Stimulated activated effector memory CD8-positive, alpha-beta T cell treated with anti-CD3 and anti-CD28 coated beads, Interleukin-12 subunit alpha, Interleukin-12 subunit beta, amount 100 ng/mL, for 72 hours (primary cell): ENCODE results near the gene ABCA13.

Experiments used
- ATAC-seq: fragments of 150-1000 bp; cut with Tn5 transposase; 2 replicates; pipeline ENCODE4 v1.10.0; 2021
- DNase-seq, 2 donors: peaks; one replicate each; pipeline ENCODE4 v3.0.0; 2021 to 2022; ENCODE audit warnings: low spot score in 2 of 2
- H3K27ac Mint-ChIP-seq: one replicate; pipeline ENCODE4 v1.8.0; 2022; ENCODE audit warnings: mild to moderate bottlenecking, mixed read lengths
- H3K36me3 Mint-ChIP-seq: one replicate; pipeline ENCODE4 v1.8.0; 2022; ENCODE audit warnings: mild to moderate bottlenecking, mixed read lengths
- H3K4me1 Mint-ChIP-seq: one replicate; pipeline ENCODE4 v1.8.0; 2022; ENCODE audit warnings: mixed read lengths
- H3K4me3 Mint-ChIP-seq: one replicate; pipeline ENCODE4 v1.8.0; 2022; ENCODE audit warnings: mild to moderate bottlenecking, mixed read lengths
- H3K9me3 Mint-ChIP-seq: one replicate; pipeline ENCODE4 v1.8.0; 2022; ENCODE audit warnings: mixed read lengths

ABCA13 gene

DNA sequence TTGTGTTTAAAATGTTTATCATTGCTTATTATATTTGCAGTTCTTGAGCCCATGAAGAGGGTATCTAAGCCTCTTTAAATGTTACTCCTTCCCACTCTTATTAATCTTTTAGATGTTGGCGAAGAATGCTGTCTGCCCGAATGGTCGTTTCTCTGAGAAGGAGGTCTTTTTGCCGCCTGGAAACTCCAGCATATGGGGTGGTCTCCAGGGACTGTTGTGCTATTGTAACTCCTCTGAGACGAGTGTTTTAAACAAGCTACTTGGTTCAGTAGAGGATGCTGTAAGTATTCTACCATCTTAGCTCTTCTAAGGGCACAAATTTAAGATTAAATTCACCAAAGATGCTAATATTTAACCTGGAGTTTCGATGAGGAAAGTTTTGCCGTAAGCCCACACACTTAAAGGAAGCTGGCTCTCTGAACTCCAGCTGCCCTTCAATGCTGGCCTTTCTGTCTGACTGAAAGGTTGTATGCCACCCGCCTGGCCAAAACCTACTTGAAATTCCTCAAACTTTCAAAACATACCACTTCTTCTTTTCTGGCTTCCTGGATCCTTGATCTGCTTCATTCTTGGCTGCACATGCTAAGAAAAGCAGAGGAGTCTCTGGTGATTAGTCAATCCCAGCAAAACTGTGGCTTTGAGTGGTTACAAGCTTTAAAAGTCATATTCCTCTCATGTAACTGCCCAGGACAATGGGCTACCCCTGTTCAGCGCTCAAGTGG lies 74.7 kb downstream of the ABCA13 start:
- H3K4me1 Mint-ChIP-seq, result no peaks in the 10 kb centered on the region
- no peaks in the 10 kb centered on the region for H3K36me3 Mint-ChIP-seq
- ATAC-seq (no peak), DNase-seq (no peak)
- no peak overlapping the region for H3K27ac Mint-ChIP-seq
- no peak overlapping the region for H3K4me3 Mint-ChIP-seq
- H3K9me3 Mint-ChIP-seq, result no peaks in the 10 kb centered on the region

GRCh38 chr7:48249166-48249565 lies 77.9 kb downstream of the ABCA13 start:
- DNase-seq (no peak), ATAC-seq (no peak)
- H3K27ac Mint-ChIP-seq, result no peak overlapping the region
- H3K36me3 Mint-ChIP-seq, result no peaks in the 10 kb centered on the region
- H3K9me3 Mint-ChIP-seq, result no peaks in the 10 kb centered on the region
- peaks cover 6% of the 10 kb centered on the region for H3K4me1 Mint-ChIP-seq
- no peak overlapping the region for H3K4me3 Mint-ChIP-seq

- ATAC-seq, result no peak
- DNase-seq, result no peak
- Mint-ChIP-seq H3K27ac (no peak overlapping the region), H3K9me3 (no peaks in the 10 kb centered on the region), H3K4me1 (peaks cover 6% of the 10 kb centered on the region), H3K36me3 (no peaks in the 10 kb centered on the region), H3K4me3 (no peak overlapping the region)
Measured at GRCh38 chr7:48250441-48250951, 79.2 kb downstream of the ABCA13 start.

- peak; percentile 82 for ATAC-seq
- Mint-ChIP-seq H3K9me3 (no peaks in the 10 kb centered on the region), H3K36me3 (no peaks in the 10 kb centered on the region), H3K27ac (no peak overlapping the region), H3K4me3 (no peak overlapping the region), H3K4me1 (peaks cover 6% of the 10 kb centered on the region)
- no peak for DNase-seq
Measured at GRCh38 chr7:48251766-48252165, 80.5 kb downstream of the ABCA13 start.

GRCh38 chr7:48252995-48253394 lies 81.7 kb downstream of the ABCA13 start:
- peaks cover 6% of the 10 kb centered on the region for H3K4me1 Mint-ChIP-seq
- no peak overlapping the region for H3K4me3 Mint-ChIP-seq
- ATAC-seq (no peak), DNase-seq (no peak)
- peaks cover 2% of the 10 kb centered on the region for H3K9me3 Mint-ChIP-seq
- H3K36me3 Mint-ChIP-seq, result no peaks in the 10 kb centered on the region
- no peak overlapping the region for H3K27ac Mint-ChIP-seq

- H3K9me3 Mint-ChIP-seq, result peaks cover 2% of the 10 kb centered on the region
- peaks cover 6% of the 10 kb centered on the region for H3K4me1 Mint-ChIP-seq
- ATAC-seq, result peak; percentile 90
- H3K4me3 Mint-ChIP-seq, result no peak overlapping the region
- H3K27ac Mint-ChIP-seq, result no peak overlapping the region
- no peak for DNase-seq
- no peaks in the 10 kb centered on the region for H3K36me3 Mint-ChIP-seq
Measured at GRCh38 chr7:48255046-48255445, 83.8 kb downstream of the ABCA13 start.

DNA sequence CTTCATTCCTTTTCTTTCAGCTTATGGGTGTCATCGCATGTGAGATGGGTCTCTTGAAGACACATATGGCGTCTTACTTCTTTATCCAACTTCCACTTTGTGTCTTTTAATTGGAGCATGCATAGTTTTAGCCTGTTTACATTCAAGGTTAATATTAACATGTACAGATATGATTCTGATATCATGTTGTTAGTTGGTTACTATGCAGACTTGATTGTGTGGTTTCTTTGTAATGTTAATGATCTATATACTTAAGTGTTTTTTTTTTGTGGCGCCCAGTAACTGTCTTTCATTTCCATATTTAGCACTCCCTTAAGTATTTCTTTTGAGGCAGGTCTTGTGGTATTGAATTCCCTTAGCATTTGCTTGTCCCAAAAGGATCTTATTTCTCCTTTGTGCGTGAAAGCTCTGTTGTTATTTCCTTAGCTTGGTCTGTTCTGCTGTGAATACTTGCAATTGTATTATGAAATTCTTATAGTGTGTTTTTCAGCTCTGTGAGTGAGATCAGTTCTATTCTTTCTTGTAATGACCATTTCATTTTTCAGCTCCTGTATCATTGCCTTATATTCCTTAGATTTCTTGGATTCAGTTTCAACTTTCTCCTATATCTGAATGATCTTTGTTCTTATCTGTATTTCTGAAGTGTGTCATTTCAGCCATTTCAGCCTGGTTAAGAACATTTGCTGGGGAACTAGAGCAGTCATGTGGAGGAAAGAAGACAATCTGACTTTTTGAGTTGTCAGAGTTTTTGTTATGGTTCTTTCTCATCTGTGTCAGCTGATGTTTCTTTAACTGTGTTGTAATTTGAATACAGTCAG lies 88.4 kb downstream of the ABCA13 start:
- no peaks in the 10 kb centered on the region for H3K36me3 Mint-ChIP-seq
- H3K9me3 Mint-ChIP-seq, result peaks cover 2% of the 10 kb centered on the region
- H3K27ac Mint-ChIP-seq, result no peak overlapping the region
- no peak overlapping the region for H3K4me3 Mint-ChIP-seq
- no peaks in the 10 kb centered on the region for H3K4me1 Mint-ChIP-seq
- ATAC-seq (no peak), DNase-seq (no peak)

DNA sequence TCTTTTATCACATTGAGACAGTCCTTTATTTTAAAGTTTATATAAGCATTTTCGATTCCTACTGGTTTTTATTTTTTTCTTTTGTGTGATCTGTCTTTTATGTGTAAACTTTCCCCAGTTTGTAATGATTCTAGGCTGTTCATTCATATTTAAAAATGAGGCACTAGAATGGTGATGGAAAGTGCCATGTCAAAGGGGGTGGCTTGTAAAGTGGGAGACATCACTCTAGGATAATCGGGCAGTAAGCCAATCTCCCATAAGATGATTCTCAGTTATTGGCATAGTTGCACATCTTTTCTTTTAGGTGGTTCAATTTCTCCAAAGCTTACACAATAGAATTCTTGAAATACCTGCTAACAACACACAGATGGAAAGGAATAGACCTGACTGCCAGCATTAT lies 90.4 kb downstream of the ABCA13 start:
- no peak overlapping the region for H3K27ac Mint-ChIP-seq
- H3K4me1 Mint-ChIP-seq, result no peaks in the 10 kb centered on the region
- H3K36me3 Mint-ChIP-seq, result no peaks in the 10 kb centered on the region
- DNase-seq (no peak), ATAC-seq (no peak)
- peaks cover 2% of the 10 kb centered on the region for H3K9me3 Mint-ChIP-seq
- no peak overlapping the region for H3K4me3 Mint-ChIP-seq

GRCh38 chr7:48262606-48263310 lies 91.5 kb downstream of the ABCA13 start:
- Mint-ChIP-seq H3K36me3 (no peaks in the 10 kb centered on the region), H3K9me3 (no peaks in the 10 kb centered on the region), H3K27ac (no peak overlapping the region), H3K4me3 (no peak overlapping the region), H3K4me1 (no peaks in the 10 kb centered on the region)
- ATAC-seq (no peak), DNase-seq (no peak)

DNA sequence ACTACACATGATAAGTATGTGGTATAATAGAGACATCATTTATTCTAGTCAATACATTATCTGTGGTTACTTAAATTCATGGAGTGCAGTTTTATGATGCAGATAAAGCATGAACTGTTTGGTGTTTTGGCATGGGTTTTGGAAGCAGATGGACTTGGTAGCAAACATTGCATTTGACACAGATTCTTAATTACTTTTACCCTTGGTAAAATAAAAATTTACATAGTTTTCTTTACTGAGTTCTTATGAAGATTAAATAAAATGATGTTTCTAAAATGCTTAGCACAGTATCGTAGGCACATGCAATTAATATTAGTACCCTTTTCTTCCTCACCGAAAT lies 92.0 kb downstream of the ABCA13 start:
- DNase-seq, result no peak
- H3K4me1 Mint-ChIP-seq, result no peaks in the 10 kb centered on the region
- no peak overlapping the region for H3K27ac Mint-ChIP-seq
- H3K4me3 Mint-ChIP-seq, result no peak overlapping the region
- ATAC-seq, result no peak
- H3K36me3 Mint-ChIP-seq, result no peaks in the 10 kb centered on the region
- H3K9me3 Mint-ChIP-seq, result no peaks in the 10 kb centered on the region

DNA sequence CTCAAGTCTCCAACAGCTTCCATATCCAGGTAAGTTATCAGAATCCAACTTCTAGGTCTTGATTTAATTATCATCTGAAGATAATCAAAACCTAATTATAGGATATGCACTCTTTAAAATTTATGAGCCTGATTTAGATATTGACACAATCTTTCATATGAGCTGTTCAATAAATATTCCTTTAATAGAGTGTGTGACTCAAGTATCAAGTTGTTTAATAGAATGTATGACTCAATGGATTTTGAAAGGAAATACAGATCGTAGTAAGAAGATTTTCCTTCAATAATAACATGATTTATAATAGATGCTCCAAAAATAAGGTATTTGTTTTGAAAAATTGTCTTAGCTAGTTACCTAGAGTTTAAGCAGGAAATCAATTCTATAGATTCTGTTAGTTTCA lies 97.8 kb downstream of the ABCA13 start:
- Mint-ChIP-seq H3K36me3 (no peaks in the 10 kb centered on the region), H3K4me3 (no peak overlapping the region), H3K9me3 (no peaks in the 10 kb centered on the region), H3K27ac (no peak overlapping the region), H3K4me1 (no peaks in the 10 kb centered on the region)
- DNase-seq (no peak), ATAC-seq (no peak)

DNA sequence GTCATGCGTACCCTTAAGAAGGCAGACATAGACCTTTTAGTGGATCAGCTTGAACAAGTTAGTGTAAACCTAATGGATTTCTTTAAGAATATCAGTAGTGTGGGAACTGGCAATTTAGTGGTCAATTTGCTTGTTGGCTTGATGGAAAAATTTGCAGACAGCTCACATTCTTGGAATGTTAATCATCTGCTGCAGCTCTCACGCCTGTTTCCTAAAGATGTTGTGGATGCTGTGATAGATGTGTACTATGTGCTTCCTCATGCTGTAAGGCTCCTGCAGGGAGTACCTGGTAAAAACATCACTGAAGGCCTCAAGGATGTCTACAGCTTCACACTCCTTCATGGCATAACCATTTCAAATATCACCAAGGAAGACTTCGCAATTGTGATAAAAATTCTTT lies 103.4 kb downstream of the ABCA13 start:
- no peak for DNase-seq
- no peak overlapping the region for H3K4me3 Mint-ChIP-seq

DNA sequence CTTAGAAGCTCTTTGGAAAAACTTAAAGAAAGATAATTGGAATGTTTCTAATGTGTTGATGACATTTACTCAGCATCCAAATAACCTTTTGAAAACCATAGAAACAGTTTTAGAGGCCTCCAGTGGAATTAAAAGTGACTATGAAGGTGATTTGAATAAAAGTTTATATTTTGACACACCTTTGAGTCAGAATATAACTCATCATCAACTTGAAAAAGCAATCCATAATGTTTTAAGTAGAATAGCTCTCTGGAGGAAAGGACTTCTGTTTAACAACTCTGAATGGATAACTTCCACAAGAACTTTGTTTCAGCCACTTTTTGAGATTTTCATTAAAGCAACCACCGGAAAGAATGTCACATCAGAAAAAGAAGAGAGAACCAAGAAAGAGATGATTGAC lies 108.2 kb downstream of the ABCA13 start:
- no peak overlapping the region for H3K27ac Mint-ChIP-seq
- ATAC-seq (no peak), DNase-seq (no peak)
- H3K36me3 Mint-ChIP-seq, result no peaks in the 10 kb centered on the region
- no peaks in the 10 kb centered on the region for H3K9me3 Mint-ChIP-seq
- H3K4me1 Mint-ChIP-seq, result no peaks in the 10 kb centered on the region
- no peak overlapping the region for H3K4me3 Mint-ChIP-seq

More for the DNA sequence above, 103.4 kb downstream of the ABCA13 start:
- Mint-ChIP-seq H3K9me3 (no peaks in the 10 kb centered on the region), H3K27ac (no peak overlapping the region), H3K4me1 (no peaks in the 10 kb centered on the region), H3K36me3 (no peaks in the 10 kb centered on the region)
- ATAC-seq, result no peak

GRCh38 chr7:48280100-48280499 lies 108.8 kb downstream of the ABCA13 start:
- DNase-seq, result no peak
- H3K36me3 Mint-ChIP-seq, result no peaks in the 10 kb centered on the region
- no peaks in the 10 kb centered on the region for H3K9me3 Mint-ChIP-seq
- H3K4me1 Mint-ChIP-seq, result no peaks in the 10 kb centered on the region
- peak; percentile 75 for ATAC-seq
- H3K27ac Mint-ChIP-seq, result no peak overlapping the region
- H3K4me3 Mint-ChIP-seq, result no peak overlapping the region

GRCh38 chr7:48285373-48285772 lies 114.1 kb downstream of the ABCA13 start:
- no peak for ATAC-seq
- Mint-ChIP-seq H3K36me3 (no peaks in the 10 kb centered on the region), H3K4me1 (no peaks in the 10 kb centered on the region), H3K4me3 (no peak overlapping the region), H3K27ac (no peak overlapping the region), H3K9me3 (no peaks in the 10 kb centered on the region)
- DNase-seq, result no peak
